Measurements from ENCODE around the gene DRAXIN.

GRCh38 chr1:11749996-11750395, 58.5 kb downstream of the DRAXIN start:
- no peak for TF ChIP-seq CTCF (IDR thresholded peaks at IDR 0.05)
- no peak for TF ChIP-seq POLR2AphosphoS5 (IDR thresholded peaks at IDR 0.05)
